Hepatocyte (in vitro differentiated cells): ENCODE measurements around the gene KDM3A.

Experiments
- CTCF ChIP-seq: fragments of 200-600 bp; sonication (generic); IDR thresholded peaks from 2 replicates; pipeline ENCODE4 v1.5.1; 2016; ENCODE audit warnings: antibody characterized with exemption, mild to moderate bottlenecking; ENCODE audit not compliant: poor library complexity
- EZH2 ChIP-seq: fragments of 200-600 bp; sonication (generic); IDR thresholded peaks from 2 replicates; pipeline ENCODE4 v1.6.1; 2016; ENCODE audit warnings: antibody characterized with exemption, mild to moderate bottlenecking, borderline replicate concordance

- TF ChIP-seq EZH2, result no peak
- TF ChIP-seq CTCF, result no peak
These were observed 891 bp downstream of the KDM3A start for GRCh38 chr2:86441882-86442641.
